Measurements from ENCODE around the gene MAP3K5.
"Not testable (repeated sequence)": the region's sequence is repeated elsewhere in the genome, so short reads cannot be mapped to it uniquely, and the experiment has no call there.

MAP3K5 gene

GRCh38 chr6:136607932-136608772 is 184.1 kb downstream of the MAP3K5 start:
- no peak for DNase-seq (ENCODE audit: low read depth)

- no peak for DNase-seq (ENCODE audit: low read depth)
These were observed 184.9 kb downstream of the MAP3K5 start for GRCh38 chr6:136607204-136607931.

GRCh38 chr6:136604928-136605510 is 187.3 kb downstream of the MAP3K5 start:
- DNase-seq (ENCODE audit: low read depth) = no peak

- no peak for DNase-seq (ENCODE audit: low read depth)
These were observed 187.9 kb downstream of the MAP3K5 start for GRCh38 chr6:136604328-136604825.

- no peak for DNase-seq (ENCODE audit: low read depth)
These were observed 191.5 kb downstream of the MAP3K5 start for GRCh38 chr6:136600818-136601217.

GRCh38 chr6:136599329-136600011 is 192.8 kb downstream of the MAP3K5 start:
- DNase-seq (ENCODE audit: low read depth) = no peak

GRCh38 chr6:136598048-136598447 is 194.2 kb downstream of the MAP3K5 start:
- DNase-seq (ENCODE audit: low read depth) = no peak

- DNase-seq (ENCODE audit: low read depth) = no peak
These were observed 197.6 kb downstream of the MAP3K5 start for GRCh38 chr6:136594671-136595070.

- DNase-seq (ENCODE audit: low read depth) = peak; percentile 99
These were observed 198.4 kb downstream of the MAP3K5 start for GRCh38 chr6:136593748-136594490.

- no peak for DNase-seq (ENCODE audit: low read depth)
These were observed 199.2 kb downstream of the MAP3K5 start for GRCh38 chr6:136592930-136593673.

GRCh38 chr6:136591617-136592016 is 200.7 kb downstream of the MAP3K5 start:
- DNase-seq (ENCODE audit: low read depth) = no peak

- DNase-seq (ENCODE audit: low read depth) = not testable (repeated sequence)
These were observed 201.4 kb downstream of the MAP3K5 start for GRCh38 chr6:136590846-136591245.

- DNase-seq (ENCODE audit: low read depth) = no peak
These were observed 204.8 kb downstream of the MAP3K5 start for GRCh38 chr6:136587527-136587926.

- peak; percentile 89 for DNase-seq (ENCODE audit: low read depth)
These were observed 206.0 kb downstream of the MAP3K5 start for GRCh38 chr6:136586295-136586694.

- not testable (repeated sequence) for DNase-seq (ENCODE audit: low read depth)
These were observed 206.8 kb downstream of the MAP3K5 start for GRCh38 chr6:136585523-136585922.

- DNase-seq (ENCODE audit: low read depth) = not testable (repeated sequence)
These were observed 208.0 kb downstream of the MAP3K5 start for GRCh38 chr6:136584290-136584689.

GRCh38 chr6:136582711-136583471 is 209.4 kb downstream of the MAP3K5 start:
- DNase-seq (ENCODE audit: low read depth) = peak; percentile 70

- DNase-seq (ENCODE audit: low read depth) = no peak
These were observed 212.5 kb downstream of the MAP3K5 start for GRCh38 chr6:136579800-136580199.

GRCh38 chr6:136576821-136577220 is 215.5 kb downstream of the MAP3K5 start:
- DNase-seq (ENCODE audit: low read depth) = no peak

GRCh38 chr6:136571496-136571895 is 220.8 kb downstream of the MAP3K5 start:
- DNase-seq (ENCODE audit: low read depth) = no peak
